ENCODE data around the gene UNC50.

DNA sequence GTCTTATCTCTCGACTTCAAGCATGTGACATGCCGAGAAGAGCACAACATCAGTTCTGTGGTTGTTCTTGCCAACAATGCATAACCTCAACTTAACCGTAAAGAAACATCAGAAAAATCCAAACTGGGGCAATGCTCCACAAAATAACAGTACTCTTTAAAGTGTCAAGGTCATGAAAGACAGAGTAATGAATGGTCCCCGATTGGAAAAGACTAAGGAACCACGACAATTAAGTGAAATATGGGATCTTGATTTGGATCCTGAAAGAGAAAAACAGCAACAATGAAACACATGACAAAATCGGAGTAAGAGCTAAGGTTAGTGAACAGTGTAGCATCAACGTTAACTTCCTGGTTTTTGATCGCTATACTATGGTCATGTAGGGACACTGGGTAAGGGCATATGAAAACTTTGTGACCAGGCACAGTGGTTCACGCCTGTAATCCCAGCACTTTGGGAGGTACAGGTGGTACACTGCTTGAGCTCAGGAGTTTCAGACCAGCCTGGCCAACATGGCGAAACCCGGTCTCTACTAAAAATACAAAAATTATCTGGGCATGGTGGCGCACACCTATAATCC lies 55.2 kb downstream of the UNC50 start:
- TF ChIP-seq, protein P1, sequence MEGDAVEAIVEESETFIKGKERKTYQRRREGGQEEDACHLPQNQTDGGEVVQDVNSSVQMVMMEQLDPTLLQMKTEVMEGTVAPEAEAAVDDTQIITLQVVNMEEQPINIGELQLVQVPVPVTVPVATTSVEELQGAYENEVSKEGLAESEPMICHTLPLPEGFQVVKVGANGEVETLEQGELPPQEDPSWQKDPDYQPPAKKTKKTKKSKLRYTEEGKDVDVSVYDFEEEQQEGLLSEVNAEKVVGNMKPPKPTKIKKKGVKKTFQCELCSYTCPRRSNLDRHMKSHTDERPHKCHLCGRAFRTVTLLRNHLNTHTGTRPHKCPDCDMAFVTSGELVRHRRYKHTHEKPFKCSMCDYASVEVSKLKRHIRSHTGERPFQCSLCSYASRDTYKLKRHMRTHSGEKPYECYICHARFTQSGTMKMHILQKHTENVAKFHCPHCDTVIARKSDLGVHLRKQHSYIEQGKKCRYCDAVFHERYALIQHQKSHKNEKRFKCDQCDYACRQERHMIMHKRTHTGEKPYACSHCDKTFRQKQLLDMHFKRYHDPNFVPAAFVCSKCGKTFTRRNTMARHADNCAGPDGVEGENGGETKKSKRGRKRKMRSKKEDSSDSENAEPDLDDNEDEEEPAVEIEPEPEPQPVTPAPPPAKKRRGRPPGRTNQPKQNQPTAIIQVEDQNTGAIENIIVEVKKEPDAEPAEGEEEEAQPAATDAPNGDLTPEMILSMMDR (IDR thresholded peaks at IDR 0.05) = no peak
- TF ChIP-seq POLR2A (IDR thresholded peaks at IDR 0.05) = no peak
